DMS53 (cell line): ENCODE data around the gene ASPG.

Source experiments
- DNase-seq: peaks from one replicate; lab custom pipeline; 2025; lab: John Stamatoyannopoulos, UW

The ASPG gene

DNA sequence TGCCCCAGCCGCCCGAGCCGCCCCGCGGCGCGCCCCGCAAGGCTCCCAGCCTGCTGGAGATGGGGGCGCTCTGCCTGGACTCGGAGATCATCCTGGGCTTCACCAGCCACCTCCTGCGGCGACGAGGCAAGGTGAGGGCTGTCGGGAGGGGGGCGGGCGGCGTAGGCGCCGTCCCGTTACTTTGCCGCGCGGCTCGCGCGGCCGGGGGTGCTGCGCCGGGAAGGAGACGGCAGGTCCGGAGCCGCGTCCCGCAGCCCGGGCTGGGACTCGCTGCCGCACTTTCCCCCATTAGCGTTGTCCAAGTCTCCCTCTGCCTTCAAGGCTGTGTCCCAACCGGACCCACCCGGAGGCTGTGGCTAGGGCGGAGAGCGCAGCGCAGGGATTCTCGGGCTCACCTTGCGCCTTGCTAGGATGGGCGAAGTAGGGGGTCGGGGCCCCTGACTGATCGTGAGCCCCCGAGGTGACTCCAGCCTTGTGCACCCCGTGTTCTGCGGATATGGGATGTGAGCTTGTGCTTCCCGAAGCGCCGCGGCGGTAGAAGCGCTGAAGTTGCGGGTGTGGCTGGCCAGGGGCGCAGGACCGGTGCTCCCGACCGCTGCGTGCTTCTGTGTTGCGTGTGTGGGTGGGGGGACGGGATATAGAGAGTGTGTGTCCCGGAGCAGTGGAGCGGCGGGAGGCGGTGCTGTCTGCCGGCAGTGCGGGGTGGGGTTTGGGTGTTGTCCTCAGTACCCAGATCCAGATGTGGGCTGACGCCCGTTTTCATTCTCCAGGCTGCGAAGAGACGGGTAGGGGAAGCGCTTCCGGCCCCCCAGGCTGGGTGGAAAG lies 51.2 kb downstream of the ASPG start:
- no peak for DNase-seq

DNA sequence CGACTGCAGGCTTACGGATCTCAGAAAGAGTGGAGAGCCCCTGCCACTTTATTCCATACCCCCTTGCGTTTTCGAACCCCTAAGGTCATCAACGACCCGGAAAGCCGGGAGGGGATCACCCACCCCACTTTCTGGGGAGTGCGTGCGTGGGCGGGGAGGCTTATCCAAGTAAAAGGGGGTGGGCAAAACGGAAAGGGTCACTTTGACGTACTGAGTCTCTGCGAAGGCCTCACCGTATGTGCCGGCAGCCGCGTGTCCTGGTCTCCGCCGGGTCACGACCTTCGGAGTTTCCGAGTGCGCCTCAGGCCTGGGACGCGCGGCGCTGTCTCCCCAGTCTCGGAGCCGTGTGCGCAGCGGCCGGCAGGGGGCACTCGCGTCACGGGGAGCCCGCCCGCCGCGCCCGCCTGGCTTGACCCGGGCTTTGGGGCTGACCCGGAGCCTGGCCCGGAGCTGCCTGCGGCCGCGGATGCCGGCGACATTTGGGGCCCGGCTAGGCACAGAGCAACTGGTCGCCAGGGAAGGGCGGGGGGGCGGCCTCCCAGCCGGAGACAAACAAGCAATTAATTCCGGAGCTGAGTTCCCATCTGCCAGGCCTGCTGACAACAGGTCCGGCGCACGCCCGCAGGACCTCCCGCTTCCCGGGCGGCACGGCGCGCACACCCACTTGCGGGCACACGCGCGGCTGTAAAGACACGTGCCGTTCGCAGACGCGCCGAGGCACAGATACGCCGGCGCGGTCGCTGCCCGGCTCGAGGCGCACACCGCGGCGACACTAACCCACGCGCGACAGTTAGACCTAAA lies 52.0 kb downstream of the ASPG start:
- DNase-seq: peak; percentile 56

DNA sequence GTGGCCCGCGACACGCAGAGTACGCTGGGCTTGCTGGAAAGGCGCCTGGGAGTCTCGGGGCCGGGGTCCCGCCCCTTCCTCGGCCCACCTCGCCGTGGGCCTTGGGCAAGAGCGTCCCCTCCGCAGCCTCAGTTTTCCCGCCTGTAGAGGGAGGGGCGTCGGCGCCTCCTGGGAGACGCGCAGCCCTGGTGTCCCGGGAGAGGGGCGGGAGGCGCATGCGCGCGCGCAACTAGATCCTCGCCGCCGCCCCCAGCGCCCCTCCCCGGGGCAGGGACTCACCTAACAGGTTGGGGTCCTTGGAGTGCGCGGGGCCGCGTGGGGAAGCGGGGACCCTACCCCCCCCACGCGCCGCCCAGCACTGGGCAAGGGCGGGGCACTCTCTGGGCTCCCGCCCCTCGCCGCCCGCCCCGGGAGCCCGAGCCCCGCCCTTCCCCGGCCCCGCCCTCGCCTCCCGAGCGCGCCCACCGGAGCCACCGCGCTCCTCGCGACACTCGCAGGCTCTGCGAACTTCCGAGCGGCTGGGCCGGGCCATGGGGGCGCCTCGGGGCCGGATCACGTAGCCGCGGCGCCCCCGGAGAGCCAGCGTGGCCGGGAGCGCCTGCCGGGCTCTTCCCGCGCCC lies 52.7 kb downstream of the ASPG start, which contains the start of gene KIF26A:
KIF26A (plus strand) TSS at position 490 of the 620 bp plus-strand sequence. CDS start 136 bp downstream, outside the sequence.
- no peak for DNase-seq

DNA sequence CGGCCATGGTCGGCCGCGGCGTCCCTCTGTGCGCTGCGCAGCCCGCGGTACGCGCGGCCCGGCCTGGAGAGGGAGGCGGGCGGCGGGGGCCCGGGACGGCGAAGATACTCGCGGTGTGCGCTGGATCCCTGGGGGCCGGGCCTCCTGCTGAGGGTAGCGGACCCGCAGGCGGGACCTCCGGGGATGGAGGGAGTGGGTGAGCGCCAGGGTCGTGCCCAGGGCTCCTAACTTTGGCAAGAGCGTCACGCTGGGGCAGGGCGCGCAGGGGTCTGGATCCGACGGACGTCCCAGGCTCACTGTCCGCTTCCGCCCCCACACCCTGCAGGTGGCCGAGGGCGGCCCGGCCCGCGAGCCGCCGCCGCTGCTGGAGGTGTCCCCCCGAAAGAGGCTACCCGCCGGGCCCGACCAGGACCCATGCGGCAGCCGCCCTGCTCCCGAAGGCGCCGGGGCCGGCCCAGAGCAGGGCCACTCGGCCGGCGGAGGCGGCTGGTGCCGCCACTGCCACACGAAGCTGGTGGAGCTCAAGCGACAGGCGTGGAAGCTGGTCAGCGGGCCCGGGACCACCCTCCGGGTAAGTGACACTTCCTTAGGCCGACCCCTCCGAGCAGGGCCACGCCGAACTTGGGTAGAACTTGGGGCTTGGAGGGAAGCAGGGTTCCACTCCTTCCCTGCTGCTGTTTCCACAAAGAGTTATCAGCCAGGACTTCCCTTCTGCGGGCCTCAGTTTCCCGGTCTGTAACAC lies 53.4 kb downstream of the ASPG start:
- DNase-seq: no peak

DNA sequence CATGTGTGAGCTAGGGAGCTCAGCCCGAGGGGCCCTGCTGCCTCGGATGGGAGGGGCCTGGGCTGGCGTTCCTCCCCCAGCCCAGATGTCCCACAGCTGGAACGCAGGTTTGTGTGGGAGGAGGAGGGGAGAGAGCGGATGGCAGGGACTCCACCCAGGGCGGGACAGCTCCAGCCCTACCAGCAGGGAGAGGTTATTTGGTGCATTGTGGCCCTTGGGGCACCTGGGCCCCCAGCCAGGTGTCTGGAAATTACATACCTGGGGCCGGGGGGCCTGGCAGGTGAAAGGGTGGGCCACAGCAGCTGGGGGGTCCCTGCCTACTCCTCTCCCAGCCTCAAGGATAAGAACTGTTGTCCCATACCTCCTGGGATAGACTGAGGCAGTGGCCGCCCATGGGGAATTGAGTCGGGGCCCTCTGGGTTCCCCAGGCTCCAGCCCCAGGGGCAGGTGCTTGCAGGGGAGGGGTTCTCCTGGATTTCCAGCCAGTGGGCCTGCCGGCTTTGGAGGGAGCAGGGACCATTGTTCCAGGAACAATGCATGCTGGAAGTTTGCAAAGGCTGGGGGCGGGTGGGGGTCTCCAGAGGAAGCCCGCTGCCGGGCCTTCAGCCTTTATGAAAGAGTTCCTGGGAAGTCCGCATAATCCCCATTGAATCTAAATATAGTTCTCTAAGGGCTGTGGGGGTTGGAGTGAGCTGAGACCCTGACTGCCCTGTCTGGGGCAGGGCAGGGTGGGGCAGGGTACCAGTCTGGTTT lies 54.1 kb downstream of the ASPG start:
- DNase-seq: no peak

DNA sequence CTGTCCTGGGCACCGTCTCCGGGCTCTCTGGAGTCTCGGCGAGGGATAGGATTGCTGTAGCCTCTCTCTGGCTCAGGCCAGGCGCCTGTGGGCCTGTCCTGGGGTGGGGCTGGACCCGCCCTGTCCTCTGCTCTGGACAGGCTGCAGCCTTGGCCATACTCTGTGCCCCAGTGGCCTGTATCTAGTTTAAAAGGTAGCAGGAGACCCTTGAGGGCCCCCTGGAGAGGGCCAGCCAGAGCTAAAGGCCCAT lies 54.6 kb downstream of the ASPG start:
- no peak for DNase-seq

DNA sequence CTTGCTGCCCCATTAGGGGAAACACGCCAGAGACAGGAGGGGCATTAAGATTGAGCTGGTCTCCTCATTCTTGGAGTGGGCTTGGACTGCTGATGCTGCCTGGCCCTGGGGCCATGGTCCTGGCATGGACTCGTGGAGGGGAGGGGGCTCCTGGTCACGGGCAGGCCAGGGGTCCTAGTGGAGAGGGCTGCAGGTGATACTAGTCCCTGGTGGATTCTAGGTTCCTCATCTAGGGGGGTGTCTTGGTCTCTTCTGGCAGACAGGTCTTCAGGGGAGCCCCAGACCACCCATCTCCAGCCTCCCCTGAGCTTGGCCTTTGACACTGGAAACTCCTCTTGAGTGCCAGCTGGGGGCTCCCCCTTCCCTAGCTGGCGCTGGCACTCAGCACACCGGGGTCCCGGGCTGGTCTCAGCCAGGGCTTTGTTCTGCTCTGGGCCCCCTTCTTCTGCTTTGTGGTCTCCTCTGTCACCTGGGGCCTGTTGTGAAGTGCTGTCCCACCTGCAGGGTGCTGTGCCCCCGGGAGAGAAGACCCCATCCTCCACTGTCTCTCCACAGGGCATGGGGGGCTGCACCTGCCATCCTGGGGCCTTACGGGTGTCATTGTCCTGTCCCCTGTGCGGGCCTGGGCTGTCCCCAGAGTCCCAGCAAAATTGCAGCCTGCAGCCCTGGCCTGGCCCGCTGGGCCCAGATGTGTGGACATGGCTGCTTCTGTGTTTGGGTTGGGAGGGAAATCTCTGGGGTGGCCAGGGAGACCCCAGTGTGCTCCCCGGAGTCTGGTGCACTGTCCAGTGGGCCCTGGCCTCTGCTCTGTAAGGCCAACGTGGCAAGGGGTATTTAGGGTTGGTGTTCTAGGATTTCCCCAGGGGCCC lies 55.2 kb downstream of the ASPG start:
- DNase-seq: no peak

DNA sequence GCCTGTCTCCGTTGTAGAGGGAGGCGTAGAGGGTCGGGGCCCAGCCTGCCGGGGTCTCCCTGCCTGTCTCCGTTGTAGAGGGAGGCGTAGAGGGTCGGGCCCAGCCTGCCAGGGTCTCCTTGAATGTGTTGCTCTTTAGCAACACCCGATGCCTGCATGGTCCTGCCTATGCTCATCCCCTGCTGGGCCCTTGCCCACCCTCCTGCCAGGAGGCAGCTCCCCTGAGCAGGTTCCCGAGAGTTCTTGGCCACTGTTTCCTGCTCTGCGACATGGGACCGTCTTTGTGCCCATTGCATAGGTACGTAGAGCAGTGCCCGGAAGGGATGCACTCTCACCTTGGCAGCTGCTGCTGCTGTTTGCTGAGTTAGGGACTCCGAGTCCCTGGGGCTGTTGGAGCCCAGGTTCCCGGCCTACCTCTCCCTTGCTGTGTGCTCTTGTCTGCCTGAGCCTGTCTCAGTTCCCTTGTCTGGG lies 56.2 kb downstream of the ASPG start:
- DNase-seq: no peak

DNA sequence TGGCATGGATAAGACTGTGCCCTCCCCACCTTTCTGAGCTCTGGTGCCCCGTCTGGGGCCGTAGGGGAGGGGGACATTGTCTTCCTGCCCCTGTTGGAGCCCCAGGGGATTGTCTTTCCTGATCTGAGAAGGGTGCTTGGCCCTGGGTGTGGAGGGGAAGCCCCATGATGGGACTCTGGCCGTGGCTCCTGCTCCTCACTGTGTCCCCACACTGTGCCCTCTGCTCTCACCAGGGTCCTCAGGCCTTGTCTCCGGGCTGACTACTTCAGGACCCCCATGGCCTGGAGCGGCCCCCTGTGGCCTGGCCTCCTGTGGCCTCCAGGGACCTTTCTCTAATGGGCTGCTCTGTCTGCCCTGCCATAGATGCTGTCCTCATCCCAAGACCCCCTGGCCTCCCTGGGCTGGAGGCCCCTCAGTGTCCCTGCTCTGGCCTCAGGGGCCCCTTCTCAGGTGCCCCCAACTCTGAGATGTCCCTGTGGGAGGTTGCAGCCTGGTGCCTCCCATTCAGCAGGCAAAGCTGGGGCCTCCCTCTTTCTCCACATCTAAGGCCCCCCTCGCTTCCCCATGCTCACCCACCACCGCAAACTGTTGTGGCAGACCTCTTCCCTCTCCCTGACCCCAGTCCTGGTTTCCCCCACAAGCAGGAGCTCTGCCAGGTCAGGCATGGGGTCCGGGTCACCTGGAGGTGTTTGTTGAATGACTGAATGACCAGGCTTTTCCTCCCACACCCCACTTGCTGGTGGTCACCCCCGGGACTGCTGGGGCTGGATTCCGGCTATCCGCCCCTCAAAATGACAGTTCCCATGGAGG lies 56.8 kb downstream of the ASPG start:
- no peak for DNase-seq

DNA sequence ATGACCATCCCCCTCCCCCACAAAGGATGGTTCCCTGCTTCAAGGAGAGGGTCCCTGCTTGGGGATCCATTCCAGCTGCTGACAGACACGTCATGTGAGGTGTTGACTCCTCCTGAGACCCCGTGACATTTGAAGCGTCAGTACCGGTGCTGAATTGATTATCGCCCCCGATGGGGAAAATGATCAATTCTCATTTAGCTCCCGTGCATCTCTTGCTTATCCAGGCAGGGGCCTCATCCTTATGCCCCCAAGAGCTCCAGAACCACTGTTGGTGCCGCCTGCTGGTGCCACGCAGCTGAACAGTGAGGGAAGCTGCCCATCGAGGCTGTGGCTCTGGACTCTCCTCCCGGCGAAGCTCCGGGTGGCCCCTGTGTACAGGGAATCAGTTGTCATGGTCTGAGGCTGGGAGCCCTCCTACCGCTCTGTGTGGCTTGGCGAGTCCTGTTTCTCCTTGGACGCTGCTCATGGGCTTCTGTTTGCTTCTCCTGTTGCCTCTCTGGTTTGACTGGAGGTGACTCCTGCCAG lies 57.5 kb downstream of the ASPG start:
- no peak for DNase-seq

DNA sequence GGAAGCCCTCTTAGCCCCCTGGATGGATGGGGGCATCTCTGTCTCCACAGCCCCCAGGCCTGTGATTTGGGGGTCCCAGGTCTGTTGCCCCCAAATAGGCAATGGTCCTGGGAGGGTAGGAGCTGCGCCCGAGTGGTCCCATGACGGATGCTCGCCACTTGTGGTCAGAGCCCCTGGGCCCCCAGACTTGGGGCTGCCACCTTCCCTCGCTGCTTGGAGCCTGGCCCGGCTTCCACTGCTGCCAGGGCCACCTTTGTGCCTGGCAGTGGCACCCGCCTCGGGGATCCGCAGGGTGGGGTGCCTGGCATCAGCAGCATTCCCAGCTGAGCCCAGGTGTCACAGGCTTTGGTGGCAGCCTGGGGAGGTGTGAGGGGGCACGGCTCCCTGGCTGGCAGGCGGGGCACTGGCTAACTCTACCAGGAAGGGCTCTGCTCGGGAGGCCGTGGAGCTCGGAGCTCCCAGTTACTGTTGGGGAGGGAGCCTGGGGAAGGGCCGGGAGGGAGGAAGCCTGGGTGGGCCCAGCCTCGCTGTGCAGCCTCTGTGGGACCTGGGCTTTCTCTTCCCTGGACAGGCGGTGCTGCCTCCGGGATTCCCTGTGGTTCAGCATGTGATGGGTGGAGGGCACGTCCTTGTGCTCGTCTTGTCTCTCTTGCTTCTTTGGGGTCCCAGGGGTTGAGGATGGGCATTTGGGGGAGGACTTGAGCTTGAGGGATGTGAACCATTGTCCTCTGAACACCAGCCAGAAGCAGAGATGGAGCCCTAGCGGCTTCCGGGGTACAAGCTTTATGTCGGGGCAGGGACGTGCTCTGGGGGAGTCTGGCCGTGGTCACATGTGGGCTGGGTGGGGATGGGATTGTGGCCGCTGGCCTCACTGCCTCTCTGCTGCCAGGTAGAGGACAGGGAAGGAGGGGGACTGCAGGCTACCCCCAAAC lies 58.3 kb downstream of the ASPG start:
- no peak for DNase-seq

DNA sequence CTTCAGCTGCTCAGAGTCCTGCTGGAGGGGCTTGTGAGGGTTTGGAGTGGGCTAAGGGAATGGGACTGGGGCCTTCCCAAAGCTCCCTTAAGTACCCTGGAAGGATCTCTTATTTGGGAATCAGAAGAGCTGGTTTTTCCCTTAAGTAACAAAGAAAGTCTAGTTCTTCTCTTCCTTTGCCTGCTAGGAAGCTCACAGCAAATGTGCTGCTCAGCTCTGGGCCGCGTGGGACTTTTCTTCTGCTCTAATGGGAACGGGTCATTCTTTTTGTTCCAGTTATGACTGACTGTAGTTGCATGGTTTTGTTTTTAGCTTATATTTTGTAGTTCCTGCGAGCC lies 58.9 kb downstream of the ASPG start:
- DNase-seq: no peak

DNA sequence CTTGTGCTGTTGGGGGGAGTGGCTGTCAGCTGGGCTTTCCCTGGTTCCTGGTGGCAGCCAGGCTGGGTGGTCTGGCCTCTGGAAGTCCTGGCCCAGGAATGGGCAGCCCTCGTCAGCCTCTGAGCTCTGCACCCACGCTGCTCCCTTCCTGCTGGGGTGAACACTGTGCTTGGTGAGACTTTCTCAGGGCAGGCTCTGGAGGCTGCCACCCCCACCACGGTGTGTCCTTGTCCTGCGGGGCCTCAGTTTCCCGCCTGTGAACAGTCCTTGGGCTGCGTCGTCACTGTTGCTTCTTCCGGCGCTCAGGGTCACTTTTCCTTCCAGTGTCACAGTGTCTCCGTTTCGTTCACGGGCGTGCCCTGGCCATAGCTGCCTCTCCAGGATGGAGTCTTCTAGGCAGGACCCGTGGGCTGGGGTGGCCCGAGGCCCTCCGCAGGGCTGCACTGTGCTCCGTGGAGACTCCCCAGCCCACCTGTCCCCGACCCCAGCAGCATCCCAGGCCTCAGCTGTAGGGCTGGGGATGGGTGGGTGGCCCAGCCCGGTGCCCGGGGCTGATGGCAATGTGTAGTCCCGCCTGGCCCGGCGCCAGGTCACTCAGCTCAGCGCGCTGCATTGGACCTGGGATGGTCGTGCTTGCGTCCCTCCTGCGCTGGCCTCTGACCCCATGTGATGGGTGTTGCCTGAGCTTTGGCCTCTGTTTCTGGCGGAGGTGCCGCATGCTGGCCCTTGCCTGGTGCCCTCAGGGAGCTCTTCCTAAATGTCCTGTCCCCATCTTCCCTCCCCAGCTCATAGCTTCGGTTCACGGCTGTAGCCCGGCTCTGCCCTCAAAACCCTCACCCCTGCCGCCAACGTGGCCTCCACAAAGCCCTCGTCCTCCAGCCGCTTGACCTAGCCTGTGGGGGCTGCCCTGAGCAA lies 59.7 kb downstream of the ASPG start:
- DNase-seq: no peak

DNA sequence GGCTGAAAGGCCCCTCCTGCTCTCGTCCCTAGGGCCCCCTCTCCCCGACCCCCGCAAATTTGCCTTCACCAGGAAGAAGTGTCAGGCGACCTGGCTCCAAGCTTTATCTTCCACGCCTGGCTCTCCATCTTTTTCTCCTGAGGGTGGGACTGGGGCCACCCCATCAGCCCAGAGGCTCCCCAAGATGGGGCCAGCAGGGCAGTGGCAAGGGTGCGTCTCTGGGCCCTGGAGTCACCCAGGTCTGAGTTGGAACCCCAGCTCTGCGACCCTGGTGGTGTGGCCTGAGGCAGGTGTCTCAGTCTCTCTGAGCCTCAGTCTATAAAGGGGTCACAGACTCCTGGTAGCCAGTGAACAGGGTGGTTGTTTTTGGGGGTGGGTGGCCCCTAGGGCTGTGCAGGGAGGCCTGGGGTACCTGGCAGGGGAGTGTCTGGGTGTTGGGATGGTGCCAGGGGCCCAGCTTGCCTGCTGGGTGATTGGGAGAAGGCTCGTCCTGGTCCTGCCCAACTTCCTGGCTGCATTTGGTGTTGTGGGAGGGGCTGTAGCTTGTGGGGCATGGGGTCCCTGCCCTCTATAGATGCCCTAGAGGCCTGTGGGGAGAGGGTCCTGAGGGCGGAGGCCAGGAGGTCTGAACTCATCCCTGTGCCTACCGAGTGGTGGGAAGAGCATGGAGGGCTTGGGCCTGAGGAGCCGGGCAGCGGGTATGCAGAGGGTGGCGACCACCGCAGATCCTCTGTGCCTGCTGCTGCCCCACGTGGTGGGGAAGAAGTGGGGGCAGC lies 60.5 kb downstream of the ASPG start:
- no peak for DNase-seq

DNA sequence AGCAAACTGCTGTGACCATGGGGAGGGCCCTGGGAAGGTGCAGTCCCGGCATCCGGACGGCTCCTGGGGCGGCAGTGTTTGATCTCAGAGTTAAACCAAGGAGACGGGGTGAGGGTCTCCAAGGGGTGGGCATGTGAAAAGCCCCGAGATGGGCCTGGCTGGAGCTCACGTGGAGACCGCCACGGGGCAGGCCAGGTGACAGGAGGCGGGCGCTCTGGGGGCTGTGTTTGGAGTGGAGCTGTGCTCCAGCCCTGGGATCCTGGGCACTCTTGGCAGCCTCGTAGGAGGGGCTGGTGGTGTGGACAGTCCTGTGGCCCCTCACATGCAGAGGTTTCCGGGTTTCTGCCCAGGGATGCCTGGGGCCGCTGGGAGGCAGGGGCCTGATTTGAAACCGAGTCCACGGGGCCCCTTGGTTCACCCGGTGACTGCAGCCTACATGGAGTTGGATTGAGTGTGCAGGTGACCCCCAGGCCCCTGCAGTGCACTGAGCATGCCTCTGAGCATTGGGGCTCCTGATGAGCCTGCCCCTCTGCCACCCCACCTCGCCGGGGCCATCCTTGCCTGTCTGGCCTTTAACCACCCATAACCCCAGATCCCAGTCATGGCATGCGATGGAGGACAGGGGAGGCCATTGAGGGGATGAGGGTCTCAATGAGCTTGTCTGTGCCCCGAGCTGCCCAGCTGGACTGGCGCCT lies 61.3 kb downstream of the ASPG start:
- no peak for DNase-seq
